Pericardium fibroblast (primary cell): ENCODE data around the gene ACO1. TPM values are rescaled to one million over a fixed set of nuclear protein-coding genes. Genes with fewer than 3 reads are reported as not detected.

Experiments
- total RNA-seq: library from RNA; depleted of rRNA; stranded (reverse); fragments of >200 nt; gene quantifications from 2 replicates; pipeline ENCODE4 v1.2.3, GENCODE V29; 2015

ACO1 gene
- total RNA-seq: 47.4 and 60.8 TPM in 2 replicates

DNA sequence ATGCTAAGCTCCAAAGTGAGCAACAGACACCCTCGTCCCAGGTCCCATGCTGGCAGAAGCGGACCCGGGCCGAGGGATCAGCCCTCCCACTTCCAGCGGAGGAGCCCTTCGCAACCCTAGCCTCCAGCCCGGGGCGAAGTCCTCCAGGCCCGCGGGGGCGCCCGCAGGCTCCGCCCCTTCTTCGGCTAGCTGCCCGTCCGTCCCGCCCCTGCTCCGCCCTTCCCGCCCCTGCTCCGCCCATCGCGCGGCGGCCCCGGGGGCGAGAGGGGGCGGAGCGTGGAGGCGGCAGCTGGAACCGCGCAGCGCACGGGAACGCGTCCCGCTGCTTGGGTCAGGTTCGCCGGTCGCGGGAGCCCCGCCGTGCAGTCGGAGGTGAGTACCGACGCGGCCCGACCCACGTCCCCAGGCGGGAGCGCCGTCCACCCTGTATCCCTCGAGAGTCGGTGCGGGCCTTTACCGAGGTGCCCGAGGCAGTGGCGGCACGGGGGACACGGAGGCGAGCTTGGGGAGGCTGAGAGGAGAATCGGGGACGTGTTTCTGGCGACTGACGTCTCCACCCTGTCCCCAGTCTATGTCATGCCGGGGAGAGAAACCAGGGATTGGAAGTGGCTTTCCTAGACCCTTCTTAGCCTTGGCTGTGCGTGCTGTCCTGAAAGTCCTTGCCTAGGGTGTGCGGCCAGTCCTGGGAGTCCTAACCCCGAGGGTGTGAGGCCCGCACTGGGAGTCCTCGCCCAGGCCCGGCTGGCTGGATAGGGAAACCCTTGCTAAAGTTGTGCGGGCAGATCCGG is at the start of gene ACO1:
Gene ACO1 (plus strand): TSS at position 280 of the 788 bp plus-strand sequence. CDS start 20,864 bp downstream, outside the sequence.

Other genes with a start within 250 kb of the ACO1 start
- 3.3 and 3.5 TPM in 2 replicates for gene RIGI, start 141.6 kb downstream of the ACO1 start, total RNA-seq
- 6.6 and 10.6 TPM in 2 replicates for gene SMIM27, start 167.7 kb downstream of the ACO1 start, total RNA-seq
- gene TOPORS, start 167.9 kb downstream of the ACO1 start, total RNA-seq: 10.9 and 17.0 TPM in 2 replicates
- gene NDUFB6, start 188.5 kb downstream of the ACO1 start, total RNA-seq: 38.2 and 47.8 TPM in 2 replicates